ENCODE data around the gene MYOT. TPM values are rescaled to one million over a fixed set of nuclear protein-coding genes. Genes with fewer than 3 reads are reported as not detected.

The MYOT gene
- total RNA-seq, 2 donors from 2014 or later, result 0.33 to 1.0 TPM

GRCh38 chr5:137932800-137933199 lies 65.1 kb downstream of the MYOT start:
- Histone ChIP-seq H3K27me3 (no peaks in the 10 kb centered on the region), H3K4me3 (no peak overlapping the region), H3K4me1 (peaks cover 9% of the 10 kb centered on the region), H3K9me3 (no peaks in the 10 kb centered on the region), H3K27ac (peak overlapping the region in 1 of 4 donors; percentile 20), H3K36me3 (replicated peaks in 1 of 2; ENCODE audit: insufficient read depth in 1 of 2, low read depth in 2 of 2) (no peaks in the 10 kb centered on the region)
- intact Hi-C loops (cut with DNase I), result no loop called here
- ATAC-seq (no peak), DNase-seq (no peak)
- no peak for TF ChIP-seq CTCF (IDR thresholded peaks at IDR 0.05)
- 59 to 63% methylated on average over 3 of the region's 3 CpGs for WGBS, 2 donors

GRCh38 chr5:137933491-137933911 lies 65.8 kb downstream of the MYOT start:
- no peaks in the 10 kb centered on the region for H3K9me3 ChIP-seq
- TF ChIP-seq CTCF (IDR thresholded peaks at IDR 0.05) (no peak), POLR2A (IDR thresholded peaks at IDR 0.05) (no peak)
- no peak overlapping the region for H3K4me3 ChIP-seq
- ATAC-seq, result peak; percentile 33
- no peaks in the 10 kb centered on the region for H3K36me3 ChIP-seq (replicated peaks in 1 of 2; ENCODE audit: insufficient read depth in 1 of 2, low read depth in 2 of 2)
- WGBS, 2 donors, result 40 to 45% methylated on average over 3 of the region's 3 CpGs
- H3K27me3 ChIP-seq, result no peaks in the 10 kb centered on the region
- peak overlapping the region in 2 of 4 donors; percentile 20 to 40 for H3K27ac ChIP-seq
- peaks cover 9% of the 10 kb centered on the region for H3K4me1 ChIP-seq
- intact Hi-C loops (cut with DNase I), result no loop called here
- DNase-seq, result no peak

GRCh38 chr5:137935190-137935589 lies 67.5 kb downstream of the MYOT start:
- ATAC-seq (no peak), DNase-seq (no peak)
- Histone ChIP-seq H3K4me3 (no peak overlapping the region), H3K9me3 (no peaks in the 10 kb centered on the region), H3K27ac (no peak overlapping the region), H3K27me3 (no peaks in the 10 kb centered on the region), H3K4me1 (peaks cover 9% of the 10 kb centered on the region), H3K36me3 (replicated peaks in 1 of 2; ENCODE audit: insufficient read depth in 1 of 2, low read depth in 2 of 2) (peaks cover 0 to 14% of the 10 kb centered on the region in 2 donors)
- TF ChIP-seq POLR2A (IDR thresholded peaks at IDR 0.05), result no peak
- TF ChIP-seq CTCF (IDR thresholded peaks at IDR 0.05), result no peak
- 82 to 96% methylated on average over 1 of the region's 1 CpG for WGBS, 2 donors
- intact Hi-C loops (cut with DNase I), result no loop called here

GRCh38 chr5:137935694-137936093 lies 68.0 kb downstream of the MYOT start:
- ATAC-seq (no peak), DNase-seq (no peak)
- WGBS, 2 donors, result 83 to 93% methylated on average over 3 of the region's 3 CpGs
- H3K27me3 ChIP-seq, result no peaks in the 10 kb centered on the region
- H3K4me3 ChIP-seq, result no peak overlapping the region
- no peaks in the 10 kb centered on the region for H3K9me3 ChIP-seq
- peaks cover 0 to 18% of the 10 kb centered on the region in 2 donors for H3K36me3 ChIP-seq (replicated peaks in 1 of 2; ENCODE audit: insufficient read depth in 1 of 2, low read depth in 2 of 2)
- H3K27ac ChIP-seq, result no peak overlapping the region
- intact Hi-C loops (cut with DNase I), result no loop called here
- H3K4me1 ChIP-seq, result peaks cover 9% of the 10 kb centered on the region
- TF ChIP-seq CTCF (IDR thresholded peaks at IDR 0.05), result no peak
- no peak for TF ChIP-seq POLR2A (IDR thresholded peaks at IDR 0.05)

Other genes with a start within 250 kb of the MYOT start
- gene KLHL3, start 131.8 kb upstream of the MYOT start, total RNA-seq, result 1 to 10 TPM; 3.3 to 5.7 TPM
- gene HNRNPA0, start 113.5 kb upstream of the MYOT start, total RNA-seq, result 1 to 10 TPM; 7.3 TPM
- gene PKD2L2, start 21.6 kb downstream of the MYOT start, total RNA-seq, result not detected
- gene FAM13B, start 165.2 kb downstream of the MYOT start, total RNA-seq, result 10 to 100 TPM; 25.9 to 53.7 TPM
- gene WNT8A, start 216.2 kb downstream of the MYOT start, total RNA-seq, result not detected